K562 (cell line): ENCODE data around the gene FERMT3. TPM values are rescaled to one million over a fixed set of nuclear protein-coding genes. Genes with fewer than 3 reads are reported as not detected.

Experiments used
- CREB1 ChIP-seq, 2 experiments: sonication (generic) in 1 of 2; formaldehyde crosslinking in 1 of 2; IDR thresholded peaks; 2 replicates each; pipeline versions ENCODE4 v1.6.1 to v1.8.0; 2012 to 2022; ENCODE audit warnings: inconsistent platforms in 1 of 2, mild to moderate bottlenecking in 1 of 2, missing genetic modification reagents in 1 of 2, moderate library complexity in 1 of 2
- FOXK2 ChIP-seq, 2 experiments: fragments of 450-650 bp; IDR thresholded peaks in 1 of 2; conservative IDR thresholded peaks in 1 of 2; 2 replicates each; pipeline ENCODE4 v1.6.1; 2016; ENCODE audit warnings: low read depth in 2 of 2, mild to moderate bottlenecking in 1 of 2
- HCFC1 ChIP-seq: IDR thresholded peaks from 2 replicates; pipeline ENCODE4 v1.6.1; 2012; ENCODE audit warnings: low read depth, low read length, improper control_type of control experiment
- HDAC2 ChIP-seq: fragments of 450-650 bp; IDR thresholded peaks from 2 replicates; pipeline ENCODE4 v1.6.1; 2016; ENCODE audit warnings: mild to moderate bottlenecking
- ILF3 ChIP-seq: fragments of 450-650 bp; IDR thresholded peaks from 2 replicates; pipeline ENCODE4 v1.6.1; 2018; ENCODE audit warnings: antibody characterized with exemption, mild to moderate bottlenecking, moderate library complexity, borderline replicate concordance
- MTF1 ChIP-seq: fragments of 250-450 bp; sonication (Bioruptor Pico); IDR thresholded peaks from 2 replicates; pipeline ENCODE4 v1.9.0; 2021; ENCODE audit warnings: moderate library complexity, mild to moderate bottlenecking, inconsistent platforms, borderline replicate concordance
- MYNN ChIP-seq, 2 experiments: sonication (generic); formaldehyde crosslinking in 1 of 2; IDR thresholded peaks; 2 replicates each; pipeline versions ENCODE4 v1.5.0 to v1.6.1; 2016 to 2020; ENCODE audit warnings: antibody characterized with exemption in 1 of 2, missing genetic modification reagents in 1 of 2
- NFRKB ChIP-seq: fragments of 450-650 bp; IDR thresholded peaks from 2 replicates; pipeline ENCODE4 v1.6.1; 2016; ENCODE audit warnings: low read depth
- PHF8 ChIP-seq: fragments of 200-600 bp; sonication (generic); IDR thresholded peaks from 2 replicates; pipeline ENCODE4 v1.6.1; 2012; ENCODE audit warnings: mixed run types, mild to moderate bottlenecking, inconsistent platforms, low read length, moderate library complexity, borderline replicate concordance
- POLR2AphosphoS5 ChIP-seq: IDR thresholded peaks from 2 replicates; pipeline ENCODE4 v1.6.1; 2011; ENCODE audit warnings: mild to moderate bottlenecking, low read depth, low read length, moderate library complexity; ENCODE audit not compliant: control insufficient read depth, insufficient read depth
- SIN3B ChIP-seq: fragments of 450-650 bp; IDR thresholded peaks from 2 replicates; pipeline ENCODE4 v1.6.1; 2017; ENCODE audit warnings: low read depth, mild to moderate bottlenecking, moderate library complexity
- THRA ChIP-seq: fragments of 450-650 bp; IDR thresholded peaks from 2 replicates; pipeline ENCODE4 v1.6.1; 2017; ENCODE audit warnings: mild to moderate bottlenecking, moderate library complexity
- THRAP3 ChIP-seq: fragments of 450-650 bp; IDR thresholded peaks from 2 replicates; pipeline ENCODE4 v1.6.1; 2016; ENCODE audit warnings: mild to moderate bottlenecking, inconsistent platforms, borderline replicate concordance
- VEZF1 ChIP-seq: fragments of 200-800 bp; sonication (Bioruptor generic); IDR thresholded peaks from 2 replicates; pipeline ENCODE4 v1.6.1; 2017; ENCODE audit warnings: missing genetic modification characterization, missing compliant biosample characterization
- ZBTB2 ChIP-seq: fragments of 450-650 bp; IDR thresholded peaks from 2 replicates; pipeline ENCODE4 v1.6.1; 2016; ENCODE audit warnings: antibody characterized with exemption
- ZFP36 ChIP-seq: fragments of 150-350 bp; IDR thresholded peaks from 2 replicates; pipeline ENCODE4 v1.6.1; 2018; ENCODE audit warnings: low read length, low read depth; ENCODE audit not compliant: partially characterized antibody
- ZNF175 ChIP-seq: fragments of 200-800 bp; sonication (Bioruptor generic); IDR thresholded peaks from 2 replicates; pipeline ENCODE4 v1.6.1; 2016; ENCODE audit warnings: low read depth, mild to moderate bottlenecking, missing genetic modification characterization, missing compliant biosample characterization
- ZNF592 ChIP-seq: fragments of 450-650 bp; IDR thresholded peaks from 2 replicates; pipeline ENCODE4 v1.6.1; 2017; ENCODE audit warnings: antibody characterized with exemption, mild to moderate bottlenecking
- polyA plus RNA-seq, 8 experiments: library from polyadenylated mRNA; depleted of rRNA in 4 of 8; stranded (reverse) in 5 of 8; unstranded in 3 of 8; fragments of >200 nt; fragmentation: Nextera tagmentation in 2 of 8; fragmentation: Illumina TruSeq in 1 of 8; extraction: Ambion mirVana in 2 of 8; extraction: Trizol in 1 of 8; gene quantifications; 2 replicates each; pipeline versions ENCODE4 v1.2.1 to v1.2.3, GENCODE V29; 2011 to 2014; ENCODE audit warnings: inconsistent platforms in 1 of 8, missing spikeins in 1 of 8
- total RNA-seq, 7 experiments: library from RNA; depleted of rRNA in 6 of 7; stranded (reverse); fragments of >200 nt in 6 of 7; fragmentation: Illumina TruSeq in 2 of 7; extraction: Trizol in 2 of 7; gene quantifications; 2 replicates each; pipeline versions ENCODE4 v1.2.1 to v1.2.3, GENCODE V29; 2011 to 2021; ENCODE audit warnings: low replicate concordance in 1 of 7

Gene FERMT3
- total and polyA plus RNA-seq, 9 of the 15 experiments (the other 6 are each of a cell fraction or from before 2014, with no cell fraction given): 3.2 to 275 (median 79.7) TPM

DNA sequence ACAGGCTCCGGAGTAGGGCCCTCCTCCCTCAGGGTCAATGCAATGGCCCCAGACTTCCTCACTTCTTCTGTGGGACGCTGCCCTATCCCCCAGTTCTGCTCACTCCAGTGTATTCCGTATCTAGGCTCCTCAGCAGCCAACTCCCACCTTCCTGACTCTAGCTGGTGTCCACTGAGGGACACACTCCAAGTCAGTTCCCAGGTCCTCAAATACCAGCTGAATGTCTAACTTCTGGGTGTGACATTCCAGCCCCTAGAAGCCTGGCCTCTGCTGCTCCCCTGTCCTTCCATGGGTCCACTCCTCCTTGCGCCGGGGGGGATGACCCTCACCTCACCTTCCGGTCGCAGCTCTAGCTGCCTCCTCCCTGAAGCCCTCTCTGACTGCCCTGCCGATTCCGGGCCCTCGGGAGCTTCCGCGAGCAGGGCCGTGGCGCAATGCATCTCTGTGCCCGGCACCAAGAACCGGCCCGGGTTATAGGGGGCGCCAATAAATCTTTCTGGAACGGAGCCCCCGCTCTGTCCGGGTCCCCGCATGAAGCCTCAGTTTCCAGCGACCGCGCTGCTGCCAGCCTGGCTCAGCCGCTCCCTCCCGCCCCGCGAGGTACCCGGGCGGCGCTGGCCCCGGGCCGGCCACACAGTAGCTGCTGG lies 62.5 kb downstream of the FERMT3 start (continued):
- TF ChIP-seq VEZF1 (CRISPR knock-in tag) (peak; percentile 15; the same call in 1 of the 2 replicates), ZNF175 (CRISPR knock-in tag) (peak; percentile 26; the same call in 1 of the 2 replicates), HDAC2 (peak; percentile 65), ZFP36 (peak; percentile 100), HCFC1 (peak; percentile 38; the same call in 1 of the 2 replicates), THRA (no peak), PHF8 (peak; percentile 9; the same call in 1 of the 2 replicates), CREB1 (IDR thresholded peaks at IDR 0.05) (no peak), CREB1 (CRISPR knock-in tag; IDR thresholded peaks at IDR 0.05) (peak; percentile 71; the same call in 1 of the 2 replicates), FOXK2 (conservative IDR thresholded peaks at IDR 0.05 in 1 of 2, IDR thresholded peaks at IDR 0.05 in 1 of 2; ENCODE audit: low read depth in 2 of 2) (0 out of 4 replicates have a peak, but pooled peaks of 1 of the 2 experiments have one; percentile 14), NFRKB (peak; percentile 27; the same call in 1 of the 2 replicates), SIN3B (0 out of 2 replicates have a peak, but pooled peaks have one; percentile 10), THRAP3 (no peak), ZNF592 (0 out of 2 replicates have a peak, but pooled peaks have one; percentile 70), MYNN (IDR thresholded peaks at IDR 0.05) (peak; percentile 78), MYNN (CRISPR knock-in tag; IDR thresholded peaks at IDR 0.05) (no peak), POLR2AphosphoS5 (peak; percentile 26; the same call in 1 of the 2 replicates), ZBTB2 (0 out of 2 replicates have a peak, but pooled peaks have one; percentile 24), ILF3 (peak; percentile 25; the same call in 1 of the 2 replicates), MTF1 (CRISPR knock-in tag) (no peak)
